Activated T-helper 17 cell treated with anti-CD3 and anti-CD28 coated beads, Interleukin-2, amount 50 U/mL, for 72 hours (primary cell): ENCODE data around the gene DCLK1. TPM values are rescaled to one million over a fixed set of nuclear protein-coding genes. Genes with fewer than 3 reads are reported as not detected.

Experiments
- ATAC-seq: fragments of 150-1000 bp; cut with Tn5 transposase; replicated peaks from 2 replicates; pipeline ENCODE4 v1.10.0; 2021; ENCODE audit warnings: mild to moderate bottlenecking, moderate library complexity
- H3K27ac Mint-ChIP-seq: one replicate; pipeline ENCODE4 v1.8.0; 2022; ENCODE audit warnings: mixed read lengths
- H3K27me3 Mint-ChIP-seq: one replicate; pipeline ENCODE4 v1.8.0; 2022; ENCODE audit warnings: mixed read lengths
- H3K36me3 Mint-ChIP-seq: one replicate; pipeline ENCODE4 v1.8.0; 2022; ENCODE audit warnings: low read depth, mild to moderate bottlenecking, mixed read lengths
- H3K4me1 Mint-ChIP-seq: one replicate; pipeline ENCODE4 v1.8.0; 2022; ENCODE audit warnings: mixed read lengths
- H3K4me3 Mint-ChIP-seq: one replicate; pipeline ENCODE4 v1.8.0; 2022; ENCODE audit warnings: mild to moderate bottlenecking, mixed read lengths
- H3K9me3 Mint-ChIP-seq: one replicate; pipeline ENCODE4 v1.8.0; 2022; ENCODE audit warnings: mixed read lengths
- total RNA-seq, 2 donors: library from RNA; stranded (reverse); gene quantifications; one replicate each; pipeline ENCODE4 v1.2.3, GENCODE V29; 2022

The DCLK1 gene
- total RNA-seq, 2 donors from 2014 or later: not detected

DNA sequence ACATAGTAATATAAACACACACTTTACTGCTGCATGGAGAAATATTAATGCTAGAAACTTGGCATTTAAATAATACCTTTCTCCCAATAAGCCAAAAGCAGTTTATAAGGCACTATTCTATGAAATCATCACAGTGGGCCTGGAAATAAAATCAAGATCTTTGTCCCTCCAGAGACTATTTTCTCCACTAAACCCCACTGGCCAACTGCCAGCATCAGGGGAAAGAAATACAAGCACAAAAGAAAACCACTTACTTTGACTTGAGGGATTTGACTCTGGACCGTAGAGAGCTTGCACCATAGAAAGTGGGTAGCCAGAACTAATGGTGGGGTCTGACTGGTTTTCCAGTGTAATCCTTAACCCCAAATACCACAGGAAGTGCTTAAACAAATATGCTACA lies 71.9 kb downstream of the DCLK1 start:
- Mint-ChIP-seq H3K36me3 (no peaks in the 10 kb centered on the region), H3K4me1 (no peaks in the 10 kb centered on the region), H3K27ac (no peak overlapping the region), H3K27me3 (no peaks in the 10 kb centered on the region), H3K9me3 (peaks cover 13% of the 10 kb centered on the region), H3K4me3 (no peak overlapping the region)
- no peak for ATAC-seq

DNA sequence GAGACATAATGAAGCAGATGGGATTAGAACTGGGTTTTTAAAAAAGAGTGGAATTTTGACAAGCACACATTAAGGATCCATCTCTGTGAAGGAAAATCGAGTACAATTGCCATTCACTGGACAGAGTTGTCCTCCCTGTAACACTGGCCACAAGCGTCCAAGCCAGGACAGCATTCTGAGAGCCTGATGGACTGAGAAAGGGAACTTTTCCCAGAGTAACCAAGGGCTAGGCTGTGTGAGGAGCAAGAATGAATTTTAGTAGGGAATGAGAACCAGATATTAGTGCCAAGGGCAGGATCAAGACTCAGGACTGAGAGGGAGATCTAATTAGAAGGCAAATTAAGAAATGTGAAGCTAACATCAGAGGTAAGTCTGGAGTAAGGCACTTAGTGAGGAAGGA lies 73.1 kb downstream of the DCLK1 start:
- no peaks in the 10 kb centered on the region for H3K4me1 Mint-ChIP-seq
- peaks cover 3% of the 10 kb centered on the region for H3K27me3 Mint-ChIP-seq
- H3K9me3 Mint-ChIP-seq: peaks cover 18% of the 10 kb centered on the region
- H3K27ac Mint-ChIP-seq: no peak overlapping the region
- no peaks in the 10 kb centered on the region for H3K36me3 Mint-ChIP-seq
- ATAC-seq: no peak
- H3K4me3 Mint-ChIP-seq: no peak overlapping the region

DNA sequence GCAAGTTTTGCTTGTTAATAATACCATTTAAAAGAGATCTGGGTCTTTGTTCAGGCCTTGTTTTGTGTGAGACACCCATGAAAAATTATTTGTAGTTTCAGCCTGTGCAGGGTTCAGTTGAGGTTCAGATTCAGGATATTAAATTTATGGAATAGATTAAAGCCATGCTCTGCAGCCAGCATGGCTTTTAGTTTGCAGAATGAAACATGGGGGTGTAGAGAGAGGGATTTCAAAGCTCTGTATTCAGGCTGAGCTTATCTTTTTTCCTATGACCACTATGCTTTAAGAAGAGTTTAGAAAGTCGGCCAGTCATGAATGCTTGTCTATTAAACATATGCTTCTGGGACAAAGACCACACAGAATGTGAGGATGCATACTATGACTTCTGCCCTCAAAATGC lies 73.6 kb downstream of the DCLK1 start:
- Mint-ChIP-seq H3K9me3 (peaks cover 18% of the 10 kb centered on the region), H3K36me3 (no peaks in the 10 kb centered on the region), H3K4me1 (no peaks in the 10 kb centered on the region), H3K27me3 (peaks cover 3% of the 10 kb centered on the region), H3K4me3 (no peak overlapping the region), H3K27ac (no peak overlapping the region)
- ATAC-seq: no peak

DNA sequence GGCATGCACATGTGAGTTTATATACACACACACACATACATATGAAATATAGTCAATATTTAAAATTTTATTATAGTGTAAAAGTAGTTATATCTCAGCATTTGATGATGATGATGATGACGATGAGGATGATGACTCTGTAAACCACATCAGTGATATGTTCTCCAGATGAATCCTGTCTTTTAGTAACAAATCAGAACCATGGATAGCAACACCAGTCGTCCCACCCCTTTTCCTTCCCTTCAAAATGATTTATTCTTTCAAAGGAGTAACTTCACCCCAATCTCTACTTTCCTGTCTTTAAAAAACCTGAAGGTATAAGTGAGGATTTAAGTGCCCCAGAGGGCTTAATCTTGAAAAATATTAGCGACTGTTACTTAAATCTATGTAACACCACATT lies 74.1 kb downstream of the DCLK1 start:
- no peak for ATAC-seq
- H3K4me3 Mint-ChIP-seq: no peak overlapping the region
- no peaks in the 10 kb centered on the region for H3K4me1 Mint-ChIP-seq
- no peak overlapping the region for H3K27ac Mint-ChIP-seq
- no peaks in the 10 kb centered on the region for H3K36me3 Mint-ChIP-seq
- H3K9me3 Mint-ChIP-seq: peaks cover 18% of the 10 kb centered on the region
- peaks cover 3% of the 10 kb centered on the region for H3K27me3 Mint-ChIP-seq

DNA sequence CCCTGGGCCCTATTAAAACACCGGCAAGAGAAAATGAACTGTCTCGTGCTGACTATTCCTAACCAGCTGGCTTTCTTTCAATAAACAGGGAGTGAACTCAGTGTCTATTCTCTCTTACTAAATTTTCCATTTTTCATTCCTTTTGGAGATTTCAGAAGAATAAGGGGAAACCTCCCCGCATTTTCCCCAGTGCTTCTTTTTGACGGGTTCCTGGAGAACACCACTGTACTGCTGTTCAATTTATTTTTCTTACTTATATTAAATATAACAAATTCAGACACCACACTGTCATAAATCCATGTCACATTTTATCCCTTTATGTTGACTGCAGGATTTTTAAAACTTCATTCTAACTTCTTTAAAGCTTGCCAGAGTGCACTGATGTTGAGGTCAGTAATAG lies 75.8 kb downstream of the DCLK1 start:
- Mint-ChIP-seq H3K36me3 (no peaks in the 10 kb centered on the region), H3K27me3 (peaks cover 3% of the 10 kb centered on the region), H3K4me1 (no peaks in the 10 kb centered on the region), H3K9me3 (peaks cover 18% of the 10 kb centered on the region), H3K27ac (no peak overlapping the region), H3K4me3 (no peak overlapping the region)
- ATAC-seq: no peak

DNA sequence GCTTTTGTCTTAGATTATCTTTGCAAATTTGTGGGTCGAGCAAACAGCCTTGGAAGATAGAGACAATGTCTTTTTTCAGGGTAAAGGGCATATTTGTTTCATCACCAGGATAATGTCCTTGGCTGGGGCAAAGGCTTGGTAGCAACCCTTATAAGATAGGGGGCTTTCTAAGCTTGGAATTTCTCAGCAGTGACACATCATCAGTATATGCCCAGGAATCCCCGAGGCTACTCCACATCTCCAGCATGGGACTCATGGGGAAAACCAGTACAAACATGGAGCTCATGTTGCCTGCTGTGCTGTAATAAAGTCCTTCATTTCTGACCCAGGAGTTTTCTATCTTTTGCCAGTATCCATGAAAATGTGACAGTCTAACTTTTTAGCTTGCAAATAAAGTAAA lies 77.1 kb downstream of the DCLK1 start:
- peaks cover 18% of the 10 kb centered on the region for H3K9me3 Mint-ChIP-seq
- no peaks in the 10 kb centered on the region for H3K4me1 Mint-ChIP-seq
- no peak for ATAC-seq
- H3K36me3 Mint-ChIP-seq: no peaks in the 10 kb centered on the region
- H3K27me3 Mint-ChIP-seq: peaks cover 3% of the 10 kb centered on the region
- no peak overlapping the region for H3K27ac Mint-ChIP-seq
- no peak overlapping the region for H3K4me3 Mint-ChIP-seq

DNA sequence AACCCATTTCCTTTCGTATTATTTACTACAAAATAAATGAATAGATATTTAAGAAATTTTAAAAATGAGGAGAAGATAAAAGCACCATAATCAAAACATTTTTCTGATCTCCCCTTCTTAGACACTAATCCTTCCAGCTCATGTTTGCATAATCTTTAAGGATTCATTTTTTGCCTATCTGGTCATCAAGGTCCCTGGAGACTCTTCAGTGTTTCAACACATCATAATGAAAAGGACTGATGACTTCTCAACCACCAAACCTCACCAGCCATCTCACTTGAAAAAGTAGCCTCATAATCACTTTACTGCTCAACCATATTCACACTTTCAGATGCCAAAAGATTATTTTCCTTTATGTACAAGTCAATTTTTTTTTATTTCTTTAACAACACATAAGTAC lies 80.1 kb downstream of the DCLK1 start:
- no peaks in the 10 kb centered on the region for H3K4me1 Mint-ChIP-seq
- H3K27me3 Mint-ChIP-seq: peaks cover 3% of the 10 kb centered on the region
- no peaks in the 10 kb centered on the region for H3K36me3 Mint-ChIP-seq
- peaks cover 11% of the 10 kb centered on the region for H3K9me3 Mint-ChIP-seq
- H3K4me3 Mint-ChIP-seq: no peak overlapping the region
- H3K27ac Mint-ChIP-seq: no peak overlapping the region
- ATAC-seq: no peak

DNA sequence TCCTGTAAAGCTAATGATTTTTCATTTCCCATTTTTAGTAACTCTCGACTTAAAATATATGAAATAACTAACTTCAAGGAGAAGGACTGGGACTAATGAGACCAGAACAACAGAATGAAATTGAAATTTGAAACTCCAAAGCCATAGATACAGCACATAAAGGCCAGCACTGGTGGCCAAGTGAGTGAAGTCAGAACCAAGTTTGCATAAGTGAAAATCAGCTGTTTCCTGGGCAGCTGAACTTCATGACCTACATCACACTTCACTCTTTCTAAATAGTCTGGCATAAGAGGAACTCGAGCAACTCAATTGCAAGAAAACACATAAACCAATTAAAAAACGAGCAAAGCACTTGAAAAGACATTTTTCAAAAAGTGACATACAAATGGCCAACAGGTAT lies 84.5 kb downstream of the DCLK1 start:
- H3K4me3 Mint-ChIP-seq: no peak overlapping the region
- no peaks in the 10 kb centered on the region for H3K27me3 Mint-ChIP-seq
- no peaks in the 10 kb centered on the region for H3K36me3 Mint-ChIP-seq
- H3K9me3 Mint-ChIP-seq: no peaks in the 10 kb centered on the region
- H3K4me1 Mint-ChIP-seq: no peaks in the 10 kb centered on the region
- no peak overlapping the region for H3K27ac Mint-ChIP-seq
- no peak for ATAC-seq

DNA sequence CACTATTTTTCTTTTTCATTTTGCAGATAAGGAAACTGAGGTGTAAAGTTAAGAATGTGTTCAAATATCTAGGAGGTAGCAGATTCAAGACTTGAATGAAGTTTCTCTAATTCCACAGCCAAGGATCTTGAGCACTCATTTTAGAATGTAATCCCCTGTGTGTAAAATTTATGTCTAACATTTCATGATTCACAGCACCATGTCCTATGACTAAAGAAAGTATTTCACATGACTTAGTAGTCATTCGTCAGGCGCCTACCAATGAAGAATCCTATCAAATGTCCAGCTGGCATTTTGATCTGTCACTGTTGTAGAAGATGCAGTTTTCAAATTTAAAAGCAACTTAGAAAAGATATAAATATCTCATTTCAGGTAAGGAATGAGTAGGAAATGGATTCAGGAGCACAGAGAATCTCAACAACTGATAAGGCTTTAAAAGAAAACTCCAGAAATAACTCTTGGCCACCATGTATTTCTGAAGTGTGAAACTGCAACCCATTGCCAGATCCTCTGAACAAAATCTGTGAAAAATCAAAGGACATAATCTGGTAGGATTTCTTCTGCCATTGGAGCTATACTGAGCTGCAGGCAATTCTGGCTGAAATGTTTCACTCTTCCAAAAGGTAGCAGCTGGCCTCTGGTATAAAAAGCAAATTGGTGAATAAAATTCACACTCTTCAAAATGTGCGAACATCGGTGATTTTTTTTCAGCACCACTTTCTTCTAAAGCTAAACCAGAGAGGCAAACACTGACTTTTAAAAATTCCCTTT lies 92.2 kb downstream of the DCLK1 start:
- Mint-ChIP-seq H3K9me3 (no peaks in the 10 kb centered on the region), H3K27ac (no peak overlapping the region), H3K36me3 (no peaks in the 10 kb centered on the region), H3K27me3 (no peaks in the 10 kb centered on the region), H3K4me1 (no peaks in the 10 kb centered on the region), H3K4me3 (no peak overlapping the region)
- no peak for ATAC-seq

DNA sequence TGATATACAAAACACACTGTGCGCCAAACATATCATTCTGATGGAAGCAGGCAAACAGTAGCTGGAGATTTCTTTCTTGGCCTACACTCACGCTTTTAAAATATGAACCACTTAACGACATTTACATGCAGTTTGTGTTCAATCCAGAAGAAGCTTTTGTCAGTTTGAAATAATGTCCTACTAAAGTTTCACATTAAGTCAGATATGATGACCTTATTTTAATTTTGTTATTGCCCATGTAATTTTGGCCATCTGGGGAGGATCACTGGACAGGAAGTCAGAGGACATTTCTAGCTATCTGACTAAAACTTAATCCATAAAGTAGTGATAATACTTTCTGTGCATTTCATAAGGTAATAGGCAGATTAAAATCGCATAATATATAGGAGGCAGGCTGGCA lies 98.1 kb downstream of the DCLK1 start:
- Mint-ChIP-seq H3K4me1 (no peaks in the 10 kb centered on the region), H3K27ac (no peak overlapping the region), H3K27me3 (no peaks in the 10 kb centered on the region), H3K36me3 (no peaks in the 10 kb centered on the region), H3K9me3 (no peaks in the 10 kb centered on the region), H3K4me3 (no peak overlapping the region)
- no peak for ATAC-seq

DNA sequence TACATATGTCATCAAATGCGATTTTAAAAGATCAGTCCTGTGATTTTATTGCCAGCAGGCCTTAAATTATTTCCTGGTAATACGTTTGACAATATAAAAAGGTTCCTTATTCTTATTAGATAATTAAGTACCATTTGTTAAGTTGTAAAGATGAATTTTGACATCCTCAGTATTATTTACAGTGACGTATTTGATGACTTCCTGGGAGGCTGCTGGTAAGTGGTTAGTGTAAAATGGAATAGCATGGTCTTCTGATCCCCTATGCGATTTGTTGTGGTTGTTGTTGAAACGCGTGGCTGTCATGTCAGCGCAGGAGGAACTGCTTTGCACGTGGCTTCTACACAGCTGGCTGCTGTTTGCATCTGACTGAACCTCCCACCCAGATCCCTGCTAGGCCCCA lies 99.7 kb downstream of the DCLK1 start:
- H3K4me3 Mint-ChIP-seq: no peak overlapping the region
- H3K36me3 Mint-ChIP-seq: no peaks in the 10 kb centered on the region
- H3K27me3 Mint-ChIP-seq: no peaks in the 10 kb centered on the region
- ATAC-seq: no peak
- H3K9me3 Mint-ChIP-seq: no peaks in the 10 kb centered on the region
- no peaks in the 10 kb centered on the region for H3K4me1 Mint-ChIP-seq
- no peak overlapping the region for H3K27ac Mint-ChIP-seq

DNA sequence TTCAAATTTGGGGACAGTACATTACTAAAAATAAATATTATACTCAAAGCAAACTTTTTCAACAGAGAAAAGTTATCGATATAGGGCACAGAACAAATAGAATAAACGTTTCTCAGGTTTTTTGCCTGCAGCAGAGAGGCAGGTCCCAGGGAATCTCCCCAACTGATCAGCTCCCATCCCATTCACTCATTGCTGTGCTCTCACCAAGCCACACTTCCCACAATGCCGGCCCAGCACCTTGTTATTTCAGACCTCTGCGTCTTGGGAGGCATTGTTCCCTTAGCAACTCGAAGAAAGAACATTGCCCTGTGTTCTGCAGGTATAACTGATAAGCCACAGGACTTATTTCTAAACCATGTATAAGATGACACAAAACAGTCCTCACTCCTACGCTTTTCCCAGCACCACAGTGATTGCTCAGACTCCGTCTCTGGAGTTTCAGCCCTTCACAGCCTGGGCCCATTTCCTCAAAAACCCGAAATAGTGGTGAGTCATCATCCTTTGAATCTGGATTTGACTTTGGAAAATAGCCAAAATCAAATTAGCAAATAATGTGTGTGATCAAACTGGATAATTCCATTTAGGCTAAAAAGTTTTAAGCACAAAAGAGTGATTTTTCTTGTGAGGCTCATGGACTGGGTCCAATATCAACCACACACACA lies 100.4 kb downstream of the DCLK1 start:
- no peak for ATAC-seq
- Mint-ChIP-seq H3K36me3 (no peaks in the 10 kb centered on the region), H3K27me3 (no peaks in the 10 kb centered on the region), H3K9me3 (no peaks in the 10 kb centered on the region), H3K4me3 (no peak overlapping the region), H3K27ac (no peak overlapping the region), H3K4me1 (no peaks in the 10 kb centered on the region)

DNA sequence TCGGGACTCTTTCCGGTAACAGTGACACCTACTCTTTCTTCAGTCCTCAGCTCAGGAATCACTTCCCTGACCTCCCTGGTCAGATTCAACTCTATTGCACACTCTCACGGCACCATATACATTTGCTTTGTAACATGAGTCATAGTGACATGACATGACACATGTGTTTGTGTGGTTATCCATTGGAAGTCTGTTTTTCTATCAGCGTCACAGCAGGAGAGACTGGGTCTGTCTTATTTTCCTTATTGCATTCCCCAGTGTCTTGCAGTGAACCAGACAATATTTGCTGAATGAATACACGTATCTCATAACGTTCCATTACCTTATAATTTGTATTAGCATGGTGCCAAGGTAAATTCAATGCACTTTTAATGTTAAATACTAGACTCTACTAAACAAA lies 102.0 kb downstream of the DCLK1 start:
- no peaks in the 10 kb centered on the region for H3K27me3 Mint-ChIP-seq
- no peak for ATAC-seq

DNA sequence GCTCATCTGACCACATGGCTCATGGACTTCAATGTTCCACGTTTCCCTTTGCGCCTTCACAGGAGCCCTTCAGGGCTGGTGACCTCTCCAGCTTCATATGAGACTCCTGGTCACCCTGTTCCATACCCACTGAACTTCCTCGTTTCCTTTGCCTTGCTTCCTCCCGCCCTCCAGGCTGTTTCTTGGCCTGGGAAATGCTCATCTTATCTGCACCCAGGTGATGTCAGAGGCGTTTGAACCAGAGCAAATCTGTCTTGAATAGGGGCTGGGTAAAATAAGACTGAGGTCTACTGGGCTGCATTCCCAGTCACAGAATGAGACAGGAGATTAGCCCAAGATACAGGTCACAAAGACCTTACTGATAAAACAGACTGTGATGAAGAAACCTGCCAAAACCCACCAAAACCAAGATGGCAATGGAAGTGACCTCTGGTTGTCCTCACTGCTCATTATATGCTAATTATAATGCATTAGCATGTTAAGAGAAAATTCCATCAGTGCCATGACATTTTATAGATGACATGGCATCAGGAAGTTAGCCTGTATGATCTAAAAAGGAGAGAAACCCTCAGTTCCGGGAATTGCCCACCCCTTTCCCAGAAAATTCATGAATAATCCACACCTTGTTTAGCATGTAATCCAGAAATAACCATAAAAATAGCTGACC lies 102.7 kb downstream of the DCLK1 start:
- Mint-ChIP-seq H3K36me3 (no peaks in the 10 kb centered on the region), H3K27me3 (no peaks in the 10 kb centered on the region), H3K4me1 (no peaks in the 10 kb centered on the region), H3K4me3 (no peak overlapping the region), H3K27ac (no peak overlapping the region), H3K9me3 (no peaks in the 10 kb centered on the region)
- no peak for ATAC-seq

More for the DNA sequence above, 102.0 kb downstream of the DCLK1 start:
- no peak overlapping the region for H3K27ac Mint-ChIP-seq
- H3K4me1 Mint-ChIP-seq: no peaks in the 10 kb centered on the region
- H3K9me3 Mint-ChIP-seq: no peaks in the 10 kb centered on the region
- no peaks in the 10 kb centered on the region for H3K36me3 Mint-ChIP-seq
- H3K4me3 Mint-ChIP-seq: no peak overlapping the region

DNA sequence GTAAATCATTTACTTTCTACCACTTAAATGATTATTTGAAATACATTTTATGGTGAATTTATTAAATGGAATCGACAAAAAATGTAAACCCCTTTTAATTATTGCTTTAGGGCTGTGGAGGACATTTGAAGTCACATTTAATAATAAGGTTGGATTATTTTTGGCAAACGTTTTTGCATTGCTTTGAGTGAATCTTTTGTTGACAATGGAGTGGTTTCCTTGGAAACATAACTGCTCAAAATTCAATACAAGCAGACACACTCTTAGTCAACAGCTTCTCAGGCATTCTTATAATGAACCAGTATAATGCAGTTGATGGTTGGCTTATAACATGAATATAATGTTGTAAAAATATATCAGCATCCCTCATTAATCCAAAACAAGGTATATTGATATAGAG lies 104.7 kb downstream of the DCLK1 start:
- H3K4me1 Mint-ChIP-seq: no peaks in the 10 kb centered on the region

More for the DNA sequence above, 104.7 kb downstream of the DCLK1 start:
- Mint-ChIP-seq H3K27ac (no peak overlapping the region), H3K9me3 (no peaks in the 10 kb centered on the region), H3K4me3 (no peak overlapping the region), H3K36me3 (no peaks in the 10 kb centered on the region), H3K27me3 (no peaks in the 10 kb centered on the region)
- ATAC-seq: no peak
